ENCODE results near the gene LZTR1.

The LZTR1 gene

GRCh38 chr22:20960609-20961008, 21.5 kb upstream of the LZTR1 start:
- DNase-seq (ENCODE audit: low spot score) = no peak
- TF ChIP-seq CTCF (IDR thresholded peaks at IDR 0.05; ENCODE audit: extremely low read depth, missing control alignments) = no peak

- no peak for TF ChIP-seq CTCF (IDR thresholded peaks at IDR 0.05; ENCODE audit: extremely low read depth, missing control alignments)
- no peak for DNase-seq (ENCODE audit: low spot score)
Measured at GRCh38 chr22:20962491-20962945, 19.6 kb upstream of the LZTR1 start.

GRCh38 chr22:20963201-20964052, 18.7 kb upstream of the LZTR1 start:
- TF ChIP-seq CTCF (IDR thresholded peaks at IDR 0.05; ENCODE audit: extremely low read depth, missing control alignments) = no peak
- no peak for DNase-seq (ENCODE audit: low spot score)

GRCh38 chr22:20964090-20964798, 17.9 kb upstream of the LZTR1 start:
- no peak for TF ChIP-seq CTCF (IDR thresholded peaks at IDR 0.05; ENCODE audit: extremely low read depth, missing control alignments)
- DNase-seq (ENCODE audit: low spot score) = no peak

- DNase-seq (ENCODE audit: low spot score) = no peak
- TF ChIP-seq CTCF (IDR thresholded peaks at IDR 0.05; ENCODE audit: extremely low read depth, missing control alignments) = no peak
Measured at GRCh38 chr22:20964799-20965103, 17.3 kb upstream of the LZTR1 start.

- no peak for TF ChIP-seq CTCF (IDR thresholded peaks at IDR 0.05; ENCODE audit: extremely low read depth, missing control alignments)
Measured at GRCh38 chr22:20965104-20965887, 16.8 kb upstream of the LZTR1 start.

More at GRCh38 chr22:20965104-20965887, 16.8 kb upstream of the LZTR1 start:
- no peak for DNase-seq (ENCODE audit: low spot score)
